HL-60 (cell line): ENCODE data around the gene AGMO.

Experiments
- CTCF ChIP-seq: IDR thresholded peaks from one replicate; pipeline ENCODE4 v1.5.1; 2011; ENCODE audit warnings: low read length, control low read depth, inconsistent platforms; ENCODE audit not compliant: insufficient read depth
- GABPA ChIP-seq: IDR thresholded peaks from 2 replicates; pipeline ENCODE4 v1.6.1; 2012; ENCODE audit warnings: low read depth
- POLR2AphosphoS5 ChIP-seq: IDR thresholded peaks from 2 replicates; pipeline ENCODE4 v1.6.1; 2012; ENCODE audit warnings: low read depth
- TF ChIP-seq, protein P1 (sequence below): IDR thresholded peaks from 2 replicates; pipeline ENCODE4 v1.6.1; 2012; ENCODE audit warnings: low read depth; ENCODE audit not compliant: insufficient replicate concordance

DNA sequence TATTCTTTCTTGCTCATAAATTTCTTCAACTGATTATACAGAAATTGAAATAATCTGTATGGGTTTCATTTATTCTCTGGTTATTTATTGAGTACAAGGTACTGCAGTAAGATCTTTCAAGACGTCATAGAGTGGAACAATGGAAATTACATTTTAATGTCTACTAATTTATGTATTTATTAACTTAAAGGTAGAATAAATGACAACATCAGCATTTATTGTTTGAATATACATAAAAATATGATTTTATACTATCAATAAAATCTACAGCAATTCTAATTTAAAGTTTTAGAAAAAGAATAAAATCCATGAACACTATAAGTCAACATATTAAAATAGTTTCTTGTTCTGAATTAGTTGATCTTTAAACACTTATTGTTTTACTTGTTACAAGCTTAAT is 158.5 kb downstream of the AGMO start:
- no peak for TF ChIP-seq GABPA
- no peak for TF ChIP-seq CTCF
- no peak for TF ChIP-seq POLR2AphosphoS5
- TF ChIP-seq, protein P1, sequence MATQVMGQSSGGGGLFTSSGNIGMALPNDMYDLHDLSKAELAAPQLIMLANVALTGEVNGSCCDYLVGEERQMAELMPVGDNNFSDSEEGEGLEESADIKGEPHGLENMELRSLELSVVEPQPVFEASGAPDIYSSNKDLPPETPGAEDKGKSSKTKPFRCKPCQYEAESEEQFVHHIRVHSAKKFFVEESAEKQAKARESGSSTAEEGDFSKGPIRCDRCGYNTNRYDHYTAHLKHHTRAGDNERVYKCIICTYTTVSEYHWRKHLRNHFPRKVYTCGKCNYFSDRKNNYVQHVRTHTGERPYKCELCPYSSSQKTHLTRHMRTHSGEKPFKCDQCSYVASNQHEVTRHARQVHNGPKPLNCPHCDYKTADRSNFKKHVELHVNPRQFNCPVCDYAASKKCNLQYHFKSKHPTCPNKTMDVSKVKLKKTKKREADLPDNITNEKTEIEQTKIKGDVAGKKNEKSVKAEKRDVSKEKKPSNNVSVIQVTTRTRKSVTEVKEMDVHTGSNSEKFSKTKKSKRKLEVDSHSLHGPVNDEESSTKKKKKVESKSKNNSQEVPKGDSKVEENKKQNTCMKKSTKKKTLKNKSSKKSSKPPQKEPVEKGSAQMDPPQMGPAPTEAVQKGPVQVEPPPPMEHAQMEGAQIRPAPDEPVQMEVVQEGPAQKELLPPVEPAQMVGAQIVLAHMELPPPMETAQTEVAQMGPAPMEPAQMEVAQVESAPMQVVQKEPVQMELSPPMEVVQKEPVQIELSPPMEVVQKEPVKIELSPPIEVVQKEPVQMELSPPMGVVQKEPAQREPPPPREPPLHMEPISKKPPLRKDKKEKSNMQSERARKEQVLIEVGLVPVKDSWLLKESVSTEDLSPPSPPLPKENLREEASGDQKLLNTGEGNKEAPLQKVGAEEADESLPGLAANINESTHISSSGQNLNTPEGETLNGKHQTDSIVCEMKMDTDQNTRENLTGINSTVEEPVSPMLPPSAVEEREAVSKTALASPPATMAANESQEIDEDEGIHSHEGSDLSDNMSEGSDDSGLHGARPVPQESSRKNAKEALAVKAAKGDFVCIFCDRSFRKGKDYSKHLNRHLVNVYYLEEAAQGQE: no peak
